ENCODE data around the gene TSHZ3.

TSHZ3 gene

GRCh38 chr19:31334101-31334848 lies 15.0 kb downstream of the TSHZ3 start:
- TF ChIP-seq CTCF (IDR thresholded peaks at IDR 0.05) = no peak

GRCh38 chr19:31332096-31332495 lies 17.1 kb downstream of the TSHZ3 start:
- no peak for TF ChIP-seq CTCF (IDR thresholded peaks at IDR 0.05)

GRCh38 chr19:31331536-31331935 lies 17.7 kb downstream of the TSHZ3 start:
- no peak for TF ChIP-seq CTCF (IDR thresholded peaks at IDR 0.05)

- TF ChIP-seq CTCF (IDR thresholded peaks at IDR 0.05) = no peak
Measured at GRCh38 chr19:31330761-31331160, 18.5 kb downstream of the TSHZ3 start.

- TF ChIP-seq CTCF (IDR thresholded peaks at IDR 0.05) = no peak
Measured at GRCh38 chr19:31330237-31330636, 19.0 kb downstream of the TSHZ3 start.

GRCh38 chr19:31329819-31330218 lies 19.4 kb downstream of the TSHZ3 start:
- TF ChIP-seq CTCF (IDR thresholded peaks at IDR 0.05) = no peak

- TF ChIP-seq CTCF (IDR thresholded peaks at IDR 0.05) = no peak
Measured at GRCh38 chr19:31328238-31328637, 21.0 kb downstream of the TSHZ3 start.
